Muscle layer of colon (tissue), 2 donors: ENCODE measurements around the gene MEX3D.
A peak's percentile ranks its signal among the peaks of the same experiment; 100 is the strongest.

Source experiments
- H3K27ac ChIP-seq: one replicate; pipeline ENCODE4 v1.7.0; 2013; ENCODE audit warnings: low read depth, mild to moderate bottlenecking, low read length, moderate library complexity
- H3K27me3 ChIP-seq, 2 donors: one replicate each; pipeline ENCODE4 v1.7.0; 2013; ENCODE audit warnings: low read length in 2 of 2, mild to moderate bottlenecking in 2 of 2; ENCODE audit not compliant: insufficient read depth in 2 of 2, control insufficient read depth in 1 of 2
- H3K36me3 ChIP-seq: one replicate; pipeline ENCODE4 v1.7.0; 2013; ENCODE audit warnings: mild to moderate bottlenecking, low read length; ENCODE audit not compliant: insufficient read depth
- H3K4me1 ChIP-seq: one replicate; pipeline ENCODE4 v1.7.0; 2013; ENCODE audit warnings: mild to moderate bottlenecking, low read length; ENCODE audit not compliant: insufficient read depth
- H3K4me3 ChIP-seq, 2 donors: one replicate each; pipeline ENCODE4 v1.7.0; 2013; ENCODE audit warnings: low read length in 2 of 2, low read depth in 1 of 2, mild to moderate bottlenecking in 1 of 2, moderate library complexity in 1 of 2
- H3K9ac ChIP-seq: one replicate; pipeline ENCODE4 v1.7.0; 2013; ENCODE audit warnings: low read length
- H3K9me3 ChIP-seq: one replicate; pipeline ENCODE4 v1.7.0; 2013; ENCODE audit warnings: mild to moderate bottlenecking, low read length
- donor health status: abdominal sarcoma.
- donor health status: Adenocarcinoma of cecum.

MEX3D gene

GRCh38 chr19:1577090-1577928 is 9.2 kb upstream of the MEX3D start:
- Histone ChIP-seq H3K9ac (no peak overlapping the region), H3K9me3 (no peaks in the 10 kb centered on the region), H3K27ac (no peak overlapping the region), H3K27me3 (no peaks in the 10 kb centered on the region), H3K4me3 (no peak overlapping the region), H3K4me1 (no peaks in the 10 kb centered on the region), H3K36me3 (peaks cover 24% of the 10 kb centered on the region)

- Histone ChIP-seq H3K9me3 (no peaks in the 10 kb centered on the region), H3K27me3 (no peaks in the 10 kb centered on the region), H3K4me3 (no peak overlapping the region), H3K36me3 (peaks cover 17% of the 10 kb centered on the region), H3K27ac (no peak overlapping the region), H3K4me1 (no peaks in the 10 kb centered on the region), H3K9ac (no peak overlapping the region)
These were observed 8.3 kb upstream of the MEX3D start for GRCh38 chr19:1576242-1577089.

GRCh38 chr19:1575323-1576241 is 7.5 kb upstream of the MEX3D start:
- Histone ChIP-seq H3K9ac (no peak overlapping the region), H3K27me3 (no peaks in the 10 kb centered on the region), H3K36me3 (peaks cover 8% of the 10 kb centered on the region), H3K4me1 (no peaks in the 10 kb centered on the region), H3K27ac (no peak overlapping the region), H3K4me3 (no peak overlapping the region), H3K9me3 (no peaks in the 10 kb centered on the region)

- Histone ChIP-seq H3K27me3 (no peaks in the 10 kb centered on the region), H3K9ac (no peak overlapping the region)
These were observed 6.4 kb upstream of the MEX3D start for GRCh38 chr19:1574354-1575136.

GRCh38 chr19:1572795-1573194 is 4.7 kb upstream of the MEX3D start:
- no peak overlapping the region for H3K27ac ChIP-seq
- no peak overlapping the region for H3K4me3 ChIP-seq
- H3K4me1 ChIP-seq = peaks cover 3% of the 10 kb centered on the region
- no peaks in the 10 kb centered on the region for H3K9me3 ChIP-seq
- H3K27me3 ChIP-seq = no peaks in the 10 kb centered on the region
- H3K9ac ChIP-seq = no peak overlapping the region
- H3K36me3 ChIP-seq = no peaks in the 10 kb centered on the region

More at GRCh38 chr19:1574354-1575136, 6.4 kb upstream of the MEX3D start:
- Histone ChIP-seq H3K27ac (no peak overlapping the region), H3K36me3 (no peaks in the 10 kb centered on the region), H3K4me1 (no peaks in the 10 kb centered on the region), H3K9me3 (no peaks in the 10 kb centered on the region), H3K4me3 (no peak overlapping the region)

- Histone ChIP-seq H3K27ac (no peak overlapping the region), H3K36me3 (no peaks in the 10 kb centered on the region), H3K9me3 (no peaks in the 10 kb centered on the region), H3K4me1 (peaks cover 3% of the 10 kb centered on the region), H3K9ac (no peak overlapping the region), H3K27me3 (no peaks in the 10 kb centered on the region), H3K4me3 (no peak overlapping the region)
These were observed 3.2 kb upstream of the MEX3D start for GRCh38 chr19:1571358-1571757.

GRCh38 chr19:1570836-1571235 is 2.7 kb upstream of the MEX3D start:
- peaks cover 3% of the 10 kb centered on the region for H3K4me1 ChIP-seq
- H3K36me3 ChIP-seq = no peaks in the 10 kb centered on the region
- no peak overlapping the region for H3K27ac ChIP-seq
- no peaks in the 10 kb centered on the region for H3K9me3 ChIP-seq
- H3K9ac ChIP-seq = no peak overlapping the region
- no peak overlapping the region for H3K4me3 ChIP-seq
- H3K27me3 ChIP-seq = no peaks in the 10 kb centered on the region

GRCh38 chr19:1569997-1570396 is 1.9 kb upstream of the MEX3D start:
- H3K4me1 ChIP-seq = peaks cover 3% of the 10 kb centered on the region
- H3K27me3 ChIP-seq = no peaks in the 10 kb centered on the region
- no peaks in the 10 kb centered on the region for H3K36me3 ChIP-seq
- no peak overlapping the region for H3K27ac ChIP-seq
- no peak overlapping the region for H3K9ac ChIP-seq
- H3K9me3 ChIP-seq = no peaks in the 10 kb centered on the region
- no peak overlapping the region for H3K4me3 ChIP-seq

GRCh38 chr19:1567848-1568227 is 287 bp downstream of the MEX3D start:
- Histone ChIP-seq H3K9ac (no peak overlapping the region), H3K36me3 (no peaks in the 10 kb centered on the region), H3K9me3 (no peaks in the 10 kb centered on the region), H3K27me3 (no peaks in the 10 kb centered on the region), H3K4me1 (peaks cover 3% of the 10 kb centered on the region), H3K27ac (no peak overlapping the region), H3K4me3 (no peak overlapping the region)

- peaks cover 3% of the 10 kb centered on the region for H3K4me1 ChIP-seq
- no peaks in the 10 kb centered on the region for H3K9me3 ChIP-seq
- H3K4me3 ChIP-seq = peak overlapping the region; percentile 50 to 86
- H3K9ac ChIP-seq = no peak overlapping the region
- H3K36me3 ChIP-seq = no peaks in the 10 kb centered on the region
- H3K27me3 ChIP-seq = no peaks in the 10 kb centered on the region
- peak overlapping the region; percentile 79 for H3K27ac ChIP-seq
These were observed 843 bp downstream of the MEX3D start for GRCh38 chr19:1567116-1567847.
